RKO (cell line): ENCODE results near the gene SYDE2.
"Not testable (repeated sequence)": the region's sequence is repeated elsewhere in the genome, so short reads cannot be mapped to it uniquely, and the experiment has no call there.

Source experiments
- DNase-seq: peaks from one replicate; pipeline ENCODE4 v3.0.0-alpha.2; 2016; ENCODE audit warnings: low spot score

SYDE2 gene, protein sequence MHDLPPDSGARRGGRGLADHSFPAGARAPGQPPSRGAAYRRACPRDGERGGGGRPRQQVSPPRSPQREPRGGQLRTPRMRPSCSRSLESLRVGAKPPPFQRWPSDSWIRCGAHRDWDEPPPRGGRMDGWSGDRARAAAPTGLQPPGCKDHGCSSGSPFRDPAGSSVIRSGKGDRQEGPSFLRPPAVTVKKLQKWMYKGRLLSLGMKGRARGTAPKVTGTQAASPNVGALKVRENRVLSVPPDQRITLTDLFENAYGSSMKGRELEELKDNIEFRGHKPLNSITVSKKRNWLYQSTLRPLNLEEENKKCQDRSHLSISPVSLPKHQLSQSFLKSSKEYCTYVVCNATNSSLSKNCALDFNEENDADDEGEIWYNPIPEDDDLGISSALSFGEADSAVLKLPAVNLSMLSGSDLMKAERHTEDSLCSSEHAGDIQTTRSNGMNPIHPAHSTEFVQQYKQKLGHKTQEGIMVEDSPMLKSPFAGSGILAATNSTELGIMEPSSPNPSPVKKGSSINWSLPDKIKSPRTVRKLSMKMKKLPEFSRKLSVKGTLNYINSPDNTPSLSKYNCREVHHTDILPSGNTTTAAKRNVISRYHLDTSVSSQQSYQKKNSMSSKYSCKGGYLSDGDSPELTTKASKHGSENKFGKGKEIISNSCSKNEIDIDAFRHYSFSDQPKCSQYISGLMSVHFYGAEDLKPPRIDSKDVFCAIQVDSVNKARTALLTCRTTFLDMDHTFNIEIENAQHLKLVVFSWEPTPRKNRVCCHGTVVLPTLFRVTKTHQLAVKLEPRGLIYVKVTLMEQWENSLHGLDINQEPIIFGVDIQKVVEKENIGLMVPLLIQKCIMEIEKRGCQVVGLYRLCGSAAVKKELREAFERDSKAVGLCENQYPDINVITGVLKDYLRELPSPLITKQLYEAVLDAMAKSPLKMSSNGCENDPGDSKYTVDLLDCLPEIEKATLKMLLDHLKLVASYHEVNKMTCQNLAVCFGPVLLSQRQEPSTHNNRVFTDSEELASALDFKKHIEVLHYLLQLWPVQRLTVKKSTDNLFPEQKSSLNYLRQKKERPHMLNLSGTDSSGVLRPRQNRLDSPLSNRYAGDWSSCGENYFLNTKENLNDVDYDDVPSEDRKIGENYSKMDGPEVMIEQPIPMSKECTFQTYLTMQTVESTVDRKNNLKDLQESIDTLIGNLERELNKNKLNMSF

DNA sequence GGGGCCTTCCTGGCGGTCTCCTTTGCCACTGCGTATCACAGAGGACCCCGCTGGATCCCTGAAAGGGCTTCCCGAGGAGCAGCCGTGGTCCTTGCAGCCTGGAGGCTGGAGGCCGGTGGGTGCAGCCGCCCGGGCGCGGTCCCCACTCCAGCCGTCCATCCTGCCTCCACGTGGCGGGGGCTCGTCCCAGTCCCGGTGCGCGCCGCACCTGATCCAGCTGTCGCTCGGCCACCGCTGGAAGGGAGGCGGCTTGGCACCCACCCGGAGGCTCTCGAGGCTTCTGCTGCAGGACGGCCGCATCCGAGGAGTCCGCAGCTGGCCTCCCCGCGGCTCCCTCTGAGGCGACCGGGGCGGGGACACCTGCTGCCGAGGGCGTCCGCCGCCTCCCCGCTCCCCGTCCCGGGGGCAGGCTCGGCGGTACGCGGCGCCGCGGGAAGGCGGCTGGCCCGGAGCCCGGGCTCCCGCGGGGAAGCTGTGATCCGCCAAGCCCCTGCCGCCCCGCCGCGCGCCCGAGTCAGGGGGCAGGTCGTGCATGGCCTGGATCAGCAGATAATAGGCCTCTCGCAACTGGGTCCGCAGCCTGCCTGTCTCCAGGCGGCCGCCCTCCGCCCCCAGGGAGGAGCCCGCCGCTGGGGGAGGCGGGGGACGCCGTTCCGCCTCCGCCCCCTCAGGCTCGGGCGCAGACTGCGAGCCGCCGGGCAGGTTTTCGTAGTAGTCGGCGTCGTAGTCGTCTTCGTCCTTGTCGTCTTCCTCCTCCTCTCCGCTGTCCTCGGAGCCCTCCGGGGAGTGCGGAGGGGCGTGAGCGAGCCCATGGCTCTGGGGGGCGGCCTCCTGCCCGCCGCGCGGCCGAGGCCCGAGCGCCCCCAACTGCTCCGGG lies at the start of gene SYDE2:
Gene SYDE2 (minus strand): TSS at position 554 of the 877 bp plus-strand sequence. CDS start 20 bp downstream, at position 534.
- peak; percentile 80 for DNase-seq

DNA sequence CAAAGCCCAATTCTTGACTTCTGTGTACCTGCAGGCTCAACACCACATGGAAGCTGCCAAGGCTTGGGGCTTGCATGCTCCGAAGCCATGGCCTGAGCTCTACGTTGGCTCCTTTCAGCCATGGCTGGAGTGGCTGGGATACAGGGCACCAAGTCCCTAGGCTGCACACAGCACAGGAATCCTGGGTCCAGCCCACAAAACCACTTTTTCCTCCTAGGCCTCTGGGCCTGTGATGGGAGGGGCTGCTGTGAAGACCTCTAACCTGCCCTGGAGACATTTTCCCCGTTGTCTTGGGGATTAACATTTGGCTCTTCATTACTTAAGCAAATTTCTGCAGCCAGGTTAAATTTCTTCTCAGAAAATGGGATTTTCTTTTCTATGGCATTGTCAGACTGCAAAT lies 48.2 kb upstream of the SYDE2 start:
- DNase-seq, result not testable (repeated sequence)

DNA sequence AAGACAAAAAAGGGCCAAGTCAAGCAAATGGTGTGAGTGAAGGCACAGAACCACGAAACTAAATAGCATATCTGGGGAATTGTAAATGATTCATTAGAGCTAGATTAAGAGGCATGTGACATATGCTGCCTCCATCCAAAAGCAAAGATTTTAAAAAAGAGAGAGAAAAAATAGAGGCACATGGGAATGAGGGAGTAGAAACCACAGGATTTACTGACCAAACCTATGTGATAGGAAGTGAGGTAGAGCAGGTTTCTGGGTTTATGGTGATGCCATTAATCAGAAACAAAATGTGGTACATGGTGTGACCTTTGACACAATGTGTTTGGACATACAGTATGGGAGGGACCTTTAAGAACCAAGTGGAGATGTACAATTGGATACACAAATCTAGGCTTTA lies 45.1 kb upstream of the SYDE2 start:
- DNase-seq, result no peak

DNA sequence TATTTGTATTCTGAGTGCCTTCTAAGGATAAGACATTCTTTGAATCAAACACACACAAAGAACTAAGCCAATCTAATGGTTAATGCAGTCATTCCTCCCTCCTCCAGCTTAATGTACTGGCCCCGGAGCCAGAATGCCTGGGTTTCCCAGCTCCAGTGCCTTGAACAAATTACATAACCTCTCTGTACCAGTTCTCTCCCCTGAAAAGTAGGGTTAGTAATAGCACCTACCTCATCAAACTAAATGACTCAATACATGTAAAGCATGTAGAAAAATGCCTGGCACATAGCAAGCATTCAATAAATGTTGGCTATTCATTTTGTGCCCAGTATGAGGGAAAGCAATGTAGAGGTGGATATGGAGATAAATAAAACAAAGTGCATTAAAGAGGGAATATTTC lies 44.6 kb upstream of the SYDE2 start:
- DNase-seq, result no peak

DNA sequence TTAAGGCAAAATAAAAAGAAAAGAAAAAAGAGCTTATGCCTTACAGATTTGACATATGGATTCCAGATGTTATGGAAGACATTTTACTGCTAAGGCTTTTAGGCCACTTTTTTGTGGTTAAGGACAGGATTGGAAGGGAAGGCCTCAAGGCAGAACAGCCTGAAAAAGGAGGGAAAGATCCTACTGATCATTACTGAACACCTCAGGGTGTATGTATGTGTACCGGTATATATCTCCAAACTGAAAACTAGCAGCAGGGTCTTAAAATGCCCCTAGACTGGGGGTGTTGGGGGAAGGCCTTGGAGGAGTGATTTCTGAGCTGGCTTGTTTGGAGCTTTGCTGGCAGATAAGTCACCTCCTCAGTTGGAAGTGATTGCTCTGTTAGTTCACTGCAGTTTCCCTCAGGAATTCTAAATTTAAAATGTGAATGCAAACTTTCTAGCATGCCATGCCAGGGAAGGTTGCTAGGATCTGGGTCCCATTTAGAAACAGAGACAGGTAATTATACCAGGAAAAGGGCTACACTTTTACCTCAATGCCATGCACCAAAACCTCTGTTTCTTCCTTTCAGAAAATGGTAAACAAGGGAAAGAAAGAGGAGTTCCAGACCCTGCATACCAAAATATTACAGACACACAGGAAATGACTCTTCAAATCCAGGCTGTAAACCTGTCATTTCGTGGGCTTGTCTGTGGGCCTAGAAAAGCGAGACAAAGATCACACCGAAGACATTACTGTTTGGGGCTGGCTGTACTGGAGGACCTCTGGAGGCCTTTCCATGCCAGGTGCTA lies 43.6 kb upstream of the SYDE2 start:
- no peak for DNase-seq

DNA sequence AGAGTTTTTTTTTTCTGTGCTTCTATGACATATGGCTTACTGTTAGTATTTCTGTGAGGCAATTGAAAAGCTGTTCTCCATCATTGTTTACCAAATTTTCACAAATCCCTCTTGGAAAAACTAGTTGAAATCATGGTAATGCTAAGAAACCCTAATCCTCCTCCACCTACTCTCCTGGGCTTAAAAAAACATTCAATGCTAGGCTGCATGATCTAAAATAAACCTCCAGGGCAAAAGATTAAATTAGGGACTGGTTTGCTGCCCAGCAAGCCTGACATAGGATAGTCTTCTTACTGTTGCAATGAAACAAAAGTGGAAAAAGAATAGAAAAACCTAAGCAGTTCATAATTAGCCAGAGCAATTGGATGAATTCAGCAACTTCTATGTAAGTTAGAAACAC lies 42.6 kb upstream of the SYDE2 start:
- no peak for DNase-seq

DNA sequence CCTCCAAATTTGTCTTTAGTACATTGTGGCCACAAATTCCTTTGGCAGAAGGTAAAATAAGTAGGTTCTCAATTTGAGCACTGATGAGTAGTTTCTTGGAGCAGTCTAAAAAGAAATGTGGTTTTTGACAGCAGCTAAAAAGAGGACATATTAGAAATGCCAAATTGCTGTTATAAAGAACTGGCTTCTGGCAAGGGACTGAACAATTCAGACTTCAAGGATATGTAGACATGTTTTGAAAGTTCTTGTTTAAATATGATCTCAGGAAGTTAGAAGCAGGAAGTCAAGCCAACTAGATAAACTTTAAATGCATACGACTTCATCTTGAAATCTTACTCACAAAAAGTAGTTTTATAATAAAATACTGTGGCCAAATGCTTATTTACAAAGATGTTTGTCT lies 39.8 kb upstream of the SYDE2 start:
- DNase-seq, result no peak

DNA sequence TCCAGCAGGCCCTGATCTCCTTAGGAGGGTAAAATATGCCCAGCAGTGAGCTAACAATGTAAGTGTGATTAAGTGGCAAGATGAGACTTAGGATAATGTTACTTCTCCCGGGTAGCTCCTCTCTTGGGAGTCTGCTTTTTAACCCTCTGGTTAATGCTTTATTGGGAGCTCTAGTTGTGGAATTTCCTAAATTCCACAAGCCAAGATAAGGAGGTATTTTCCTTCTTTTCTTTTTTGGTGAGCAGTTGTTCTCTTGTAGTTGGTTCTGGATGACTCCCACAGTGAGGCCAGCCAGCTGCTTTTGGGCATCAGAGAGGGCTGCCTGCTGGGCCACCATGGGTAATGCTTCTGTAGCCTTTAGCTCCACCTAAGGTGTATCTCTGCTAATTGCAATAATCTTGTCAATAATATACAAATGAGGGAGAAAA lies 39.4 kb upstream of the SYDE2 start:
- peak; percentile 63 for DNase-seq

DNA sequence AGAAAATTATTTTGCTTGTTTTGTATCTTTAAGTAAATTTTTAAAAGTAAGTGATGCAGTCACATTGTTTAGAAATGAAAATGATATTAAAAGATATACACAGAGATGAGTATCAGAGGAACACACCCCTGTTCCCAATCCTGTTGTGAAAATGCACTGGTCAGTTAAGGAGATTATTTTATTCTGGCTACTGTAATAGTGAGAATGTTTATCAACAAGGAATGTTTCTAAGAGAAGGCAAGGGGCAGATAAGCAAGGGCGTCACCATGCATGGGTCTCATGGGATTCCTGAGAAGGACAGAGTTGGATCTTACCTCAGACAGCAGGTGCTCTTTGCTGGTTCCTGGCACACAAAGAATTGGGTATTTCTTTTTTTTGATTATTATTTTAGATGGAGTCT lies 36.8 kb upstream of the SYDE2 start:
- DNase-seq, result no peak

DNA sequence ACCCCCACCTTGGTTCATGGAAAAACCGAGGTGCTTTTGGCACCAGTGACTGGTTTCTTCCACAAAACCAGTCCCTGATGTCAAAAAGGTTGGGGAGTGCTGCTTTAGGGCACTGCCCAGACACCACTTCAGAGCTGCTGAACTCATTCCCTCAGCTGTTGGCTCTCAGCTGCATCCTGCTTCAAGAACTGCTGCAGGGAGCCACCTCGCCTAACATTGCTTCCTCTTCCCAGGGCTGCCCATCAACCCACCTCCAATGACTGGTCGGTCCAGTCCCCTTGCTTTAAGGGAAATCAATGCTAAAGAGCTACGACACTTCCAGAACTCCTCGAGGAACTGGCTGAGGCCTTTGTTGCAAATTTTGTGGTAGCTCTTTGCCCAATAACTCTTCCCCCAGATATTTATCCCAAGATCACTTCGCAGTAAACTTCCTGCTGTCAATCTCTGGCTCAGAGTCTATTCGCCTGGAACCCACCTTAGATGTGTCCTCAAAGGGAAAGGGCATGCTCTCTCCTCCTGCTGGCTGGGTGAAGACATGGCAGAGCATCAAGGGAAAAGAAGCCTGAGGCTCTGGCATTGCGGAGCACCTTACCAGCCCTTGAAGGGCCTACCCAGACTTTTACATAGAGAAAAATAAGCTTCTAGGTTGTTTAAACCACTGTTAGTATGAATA lies 29.6 kb upstream of the SYDE2 start:
- no peak for DNase-seq

DNA sequence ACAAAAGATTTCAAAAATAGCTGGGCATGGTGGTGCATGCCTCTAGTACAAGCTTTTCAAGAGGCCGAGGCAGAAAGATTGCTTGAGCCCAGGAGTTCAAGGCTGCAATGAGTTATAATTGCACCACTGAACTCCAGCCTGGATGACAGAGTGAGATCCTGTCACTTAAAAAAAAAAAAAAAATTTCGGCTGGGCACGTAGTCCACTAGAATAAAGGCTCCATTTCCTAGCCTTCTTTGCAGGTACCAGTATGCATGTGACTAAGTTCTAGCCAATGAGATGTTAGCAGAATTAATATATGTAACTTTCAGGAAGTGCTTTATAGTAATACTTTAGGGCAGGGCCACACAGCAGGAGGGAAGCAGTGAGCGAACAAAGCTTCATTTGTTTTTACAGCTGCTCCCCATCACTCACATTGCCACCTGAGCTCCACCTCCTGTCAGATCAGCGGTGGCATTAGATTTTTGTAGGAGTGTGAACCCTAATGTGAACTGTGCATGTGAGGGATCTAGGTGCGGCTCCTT lies 28.8 kb upstream of the SYDE2 start:
- no peak for DNase-seq

DNA sequence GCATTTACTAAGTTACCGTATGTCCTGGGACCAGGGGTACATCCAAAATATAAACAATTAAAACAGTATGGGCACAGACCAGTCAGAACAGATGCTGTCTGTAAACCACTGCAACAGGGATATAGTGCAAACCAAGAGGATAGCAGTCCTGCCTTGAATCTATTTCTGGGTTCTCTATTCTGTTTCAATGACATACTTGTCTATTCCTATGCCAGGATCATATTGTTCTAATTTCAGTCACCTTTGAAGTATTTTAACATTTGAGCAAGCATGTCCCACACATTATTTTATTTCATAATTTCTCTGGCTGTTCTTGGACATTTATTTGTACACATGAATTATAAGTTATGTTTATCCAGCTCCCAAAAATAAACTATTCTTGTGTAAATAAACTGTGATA lies 28.2 kb upstream of the SYDE2 start:
- no peak for DNase-seq

DNA sequence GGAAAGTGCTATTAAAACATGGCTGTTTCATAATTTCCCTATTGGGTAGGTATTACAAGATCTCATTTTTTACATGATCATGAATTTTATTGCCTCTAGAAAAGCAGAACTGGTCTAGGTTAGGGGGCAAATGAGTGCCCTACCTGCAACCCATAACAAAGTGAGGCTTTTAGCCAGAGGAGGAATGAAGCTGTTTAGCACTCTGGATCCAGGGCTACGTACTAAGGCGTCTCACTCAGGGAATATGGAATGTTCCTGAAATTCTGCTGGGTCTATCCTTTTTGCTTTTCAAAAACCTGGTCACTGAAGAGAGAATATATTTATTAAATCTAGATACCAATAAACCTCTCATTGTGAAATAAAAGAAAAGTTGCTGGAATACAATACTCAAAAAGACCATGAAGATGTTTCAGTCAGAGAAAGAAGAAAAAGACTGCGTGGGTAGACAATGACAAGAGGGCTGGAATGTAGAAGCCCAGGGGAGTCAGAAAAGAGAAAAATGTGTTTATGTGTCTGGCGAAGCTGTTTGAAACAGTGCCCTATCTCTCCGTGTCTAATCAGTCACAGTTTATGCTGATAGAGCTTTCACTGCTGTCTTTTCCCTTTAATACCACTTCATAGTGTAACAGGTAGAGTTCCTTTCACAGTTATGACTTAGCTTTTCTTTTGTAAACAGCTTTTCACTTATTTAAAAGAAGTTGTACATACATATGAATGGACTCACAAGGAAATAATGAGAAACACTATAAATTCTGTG lies 25.0 kb upstream of the SYDE2 start:
- no peak for DNase-seq

DNA sequence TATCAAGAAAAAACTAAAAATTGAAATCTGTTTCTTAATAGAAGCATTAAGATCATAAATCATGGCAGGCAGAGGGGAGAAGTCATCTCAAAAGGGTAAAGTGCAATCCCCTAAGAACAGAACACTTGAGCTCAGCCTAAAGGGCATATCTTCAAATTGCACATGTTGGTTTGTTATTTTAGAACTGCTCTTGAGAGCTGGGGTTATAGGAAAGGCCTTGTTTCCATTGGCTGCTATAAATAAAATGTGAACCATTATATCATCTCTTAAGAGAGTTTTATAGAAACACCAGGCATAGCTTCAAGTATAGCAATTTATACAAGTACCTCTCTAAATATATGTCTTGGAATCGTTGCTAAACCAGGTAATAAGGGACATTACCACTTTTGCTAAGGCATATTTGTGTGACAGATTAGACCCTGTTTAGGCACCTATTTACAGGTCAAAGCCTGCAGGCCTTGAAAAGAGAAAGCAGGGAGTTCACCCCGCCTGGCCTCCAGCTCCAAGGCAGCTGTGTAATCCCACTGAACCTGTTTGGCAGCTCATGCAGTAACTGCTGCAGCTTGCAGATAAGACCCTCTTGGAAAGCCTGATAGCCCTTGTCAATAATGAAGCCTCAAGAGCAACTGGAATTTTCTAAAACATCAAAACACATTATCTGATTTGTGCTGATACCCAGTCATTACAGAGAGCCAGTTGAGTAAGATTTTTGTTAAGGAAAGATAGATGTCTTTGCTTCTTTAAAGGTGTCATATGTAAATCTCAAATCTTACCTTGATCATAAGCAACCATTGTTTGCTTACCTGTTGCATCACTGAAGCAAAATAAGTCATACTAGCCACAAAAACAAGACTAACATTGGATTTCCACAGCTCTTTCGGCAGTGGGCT lies 24.2 kb upstream of the SYDE2 start:
- DNase-seq, result no peak

DNA sequence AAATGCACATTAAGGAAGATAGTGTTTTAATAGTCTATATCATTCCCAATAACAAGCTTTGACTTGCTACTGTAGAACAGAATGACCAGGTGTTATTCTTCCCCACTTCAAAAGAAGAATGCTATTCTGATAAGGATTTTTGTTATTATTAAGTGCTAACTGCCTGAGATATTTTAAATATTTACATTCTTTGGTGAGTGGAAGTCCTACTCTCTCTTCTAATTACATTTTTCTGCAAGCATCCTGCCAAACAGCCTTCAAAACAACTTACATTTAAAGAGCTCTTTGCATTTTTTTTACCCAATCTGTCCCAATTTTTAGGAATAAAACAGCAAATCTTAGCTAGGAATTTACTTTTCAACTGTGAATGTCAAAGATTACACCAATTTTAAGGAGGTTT lies 23.5 kb upstream of the SYDE2 start:
- no peak for DNase-seq

DNA sequence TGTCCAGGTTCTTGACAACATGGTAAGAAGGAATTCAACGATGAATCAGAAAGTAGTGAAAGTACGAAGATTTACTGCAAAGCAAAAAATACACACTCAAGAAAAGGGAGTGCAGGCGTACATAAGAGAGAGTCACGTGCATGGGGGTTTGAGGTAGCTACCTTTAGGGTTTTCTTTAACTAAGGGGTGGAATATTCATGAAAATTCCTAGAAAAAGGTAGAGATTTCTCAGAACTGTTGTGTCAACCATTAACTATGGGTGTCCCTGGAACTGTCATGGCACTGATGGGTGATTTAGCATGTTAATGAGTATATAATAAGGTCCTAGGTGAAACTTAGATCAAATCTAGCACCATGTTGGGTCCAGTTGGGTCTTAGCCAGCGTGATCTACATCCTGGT lies 22.5 kb upstream of the SYDE2 start:
- no peak for DNase-seq

DNA sequence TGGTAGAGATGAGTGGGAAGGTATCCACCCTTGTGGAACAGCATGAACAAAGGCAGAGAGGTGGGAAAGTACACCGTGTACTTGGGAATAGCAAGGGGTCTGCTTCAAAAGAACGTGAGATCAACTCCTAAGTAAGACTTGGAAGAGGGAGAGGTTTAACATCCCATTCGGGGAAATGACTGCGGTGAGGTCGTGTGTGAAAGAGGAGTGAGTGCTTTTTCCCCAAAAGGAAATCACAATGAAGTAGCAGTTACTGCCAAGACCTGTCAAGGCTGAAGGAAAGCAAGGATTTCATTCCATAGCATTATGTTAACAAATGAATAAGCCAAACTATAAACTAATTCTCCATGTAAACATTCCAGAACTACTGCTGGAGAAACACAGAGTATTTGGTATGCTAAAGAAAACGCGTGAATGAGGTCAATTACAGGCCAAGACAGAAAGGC lies 20.0 kb upstream of the SYDE2 start:
- no peak for DNase-seq
